ENCODE measurements around the gene NOTCH1.

Gene NOTCH1

GRCh38 chr9:136507221-136507991 is 38.4 kb downstream of the NOTCH1 start:
- no peaks in the 10 kb centered on the region for H3K9me3 Mint-ChIP-seq

GRCh38 chr9:136506425-136506824 is 39.4 kb downstream of the NOTCH1 start:
- H3K27ac Mint-ChIP-seq = no peak overlapping the region
- no peak overlapping the region for H3K4me3 Mint-ChIP-seq
- H3K27me3 Mint-ChIP-seq (ENCODE audit: low read depth) = no peaks in the 10 kb centered on the region
- no peaks in the 10 kb centered on the region for H3K4me1 Mint-ChIP-seq
- peaks cover 19% of the 10 kb centered on the region for H3K36me3 Mint-ChIP-seq (ENCODE audit: low read depth)
- no peaks in the 10 kb centered on the region for H3K9me3 Mint-ChIP-seq
- TF ChIP-seq CTCF (IDR thresholded peaks at IDR 0.05; ENCODE audit: unreplicated experiment in 3 of 3) = no peak

More at GRCh38 chr9:136507221-136507991, 38.4 kb downstream of the NOTCH1 start:
- Mint-ChIP-seq H3K4me3 (no peak overlapping the region), H3K27me3 (ENCODE audit: low read depth) (no peaks in the 10 kb centered on the region), H3K4me1 (no peaks in the 10 kb centered on the region), H3K27ac (no peak overlapping the region), H3K36me3 (ENCODE audit: low read depth) (peaks cover 16% of the 10 kb centered on the region)
- TF ChIP-seq CTCF (IDR thresholded peaks at IDR 0.05; ENCODE audit: unreplicated experiment in 3 of 3) = no peak

- H3K4me1 Mint-ChIP-seq = no peaks in the 10 kb centered on the region
- no peak overlapping the region for H3K4me3 Mint-ChIP-seq
- peaks cover 21% of the 10 kb centered on the region for H3K36me3 Mint-ChIP-seq (ENCODE audit: low read depth)
- no peaks in the 10 kb centered on the region for H3K9me3 Mint-ChIP-seq
- no peak for TF ChIP-seq CTCF (IDR thresholded peaks at IDR 0.05; ENCODE audit: unreplicated experiment in 3 of 3)
- H3K27ac Mint-ChIP-seq = no peak overlapping the region
- H3K27me3 Mint-ChIP-seq (ENCODE audit: low read depth) = no peaks in the 10 kb centered on the region
Measured at GRCh38 chr9:136505406-136506403, 40.1 kb downstream of the NOTCH1 start.

GRCh38 chr9:136504512-136505348 is 41.1 kb downstream of the NOTCH1 start:
- Mint-ChIP-seq H3K27ac (no peak overlapping the region), H3K27me3 (ENCODE audit: low read depth) (no peaks in the 10 kb centered on the region), H3K9me3 (no peaks in the 10 kb centered on the region), H3K4me3 (no peak overlapping the region), H3K4me1 (no peaks in the 10 kb centered on the region), H3K36me3 (ENCODE audit: low read depth) (peaks cover 22% of the 10 kb centered on the region)
- TF ChIP-seq CTCF (IDR thresholded peaks at IDR 0.05; ENCODE audit: unreplicated experiment in 3 of 3) = no peak

- no peak for TF ChIP-seq CTCF (IDR thresholded peaks at IDR 0.05; ENCODE audit: unreplicated experiment in 3 of 3)
- no peak overlapping the region for H3K4me3 Mint-ChIP-seq
Measured at GRCh38 chr9:136502940-136503550, 42.8 kb downstream of the NOTCH1 start.

More at GRCh38 chr9:136502940-136503550, 42.8 kb downstream of the NOTCH1 start:
- H3K27ac Mint-ChIP-seq = no peak overlapping the region
- no peaks in the 10 kb centered on the region for H3K27me3 Mint-ChIP-seq (ENCODE audit: low read depth)
- no peaks in the 10 kb centered on the region for H3K4me1 Mint-ChIP-seq
- peaks cover 22% of the 10 kb centered on the region for H3K36me3 Mint-ChIP-seq (ENCODE audit: low read depth)
- H3K9me3 Mint-ChIP-seq = no peaks in the 10 kb centered on the region

All from nephron (organoid).